ENCODE results near the gene DENND11.

The DENND11 gene

GRCh38 chr7:141709749-141710148 lies 7.8 kb upstream of the DENND11 start:
- no peak for ATAC-seq
- TF ChIP-seq BACH2 (CRISPR knock-in tag; IDR thresholded peaks at IDR 0.05; ENCODE audit: borderline replicate concordance) (no peak), POU6F1 (CRISPR knock-in tag; IDR thresholded peaks at IDR 0.05; ENCODE audit: borderline replicate concordance, low read depth) (no peak), OSR1 (CRISPR knock-in tag; IDR thresholded peaks at IDR 0.05) (no peak), ISL1 (CRISPR knock-in tag; IDR thresholded peaks at IDR 0.05) (no peak), TSHZ2 (CRISPR knock-in tag; IDR thresholded peaks at IDR 0.05) (no peak), ZNF70 (CRISPR knock-in tag; IDR thresholded peaks at IDR 0.05) (no peak), TCF4 (CRISPR knock-in tag; IDR thresholded peaks at IDR 0.05; ENCODE audit: borderline replicate concordance) (no peak), CSDC2 (CRISPR knock-in tag; IDR thresholded peaks at IDR 0.05) (no peak), RARB (CRISPR knock-in tag; IDR thresholded peaks at IDR 0.05) (no peak), PPARA (CRISPR knock-in tag; IDR thresholded peaks at IDR 0.05; ENCODE audit: borderline replicate concordance) (no peak), PATZ1 (CRISPR knock-in tag; IDR thresholded peaks at IDR 0.05; ENCODE audit: borderline replicate concordance) (no peak), ZNF8 (CRISPR knock-in tag; IDR thresholded peaks at IDR 0.05) (no peak), GLIS3 (CRISPR knock-in tag; IDR thresholded peaks at IDR 0.05) (no peak), SNAI2 (CRISPR knock-in tag; IDR thresholded peaks at IDR 0.05) (no peak), TOX (CRISPR knock-in tag; IDR thresholded peaks at IDR 0.05; ENCODE audit: borderline replicate concordance) (no peak)
- TF ChIP-seq, protein P1, sequence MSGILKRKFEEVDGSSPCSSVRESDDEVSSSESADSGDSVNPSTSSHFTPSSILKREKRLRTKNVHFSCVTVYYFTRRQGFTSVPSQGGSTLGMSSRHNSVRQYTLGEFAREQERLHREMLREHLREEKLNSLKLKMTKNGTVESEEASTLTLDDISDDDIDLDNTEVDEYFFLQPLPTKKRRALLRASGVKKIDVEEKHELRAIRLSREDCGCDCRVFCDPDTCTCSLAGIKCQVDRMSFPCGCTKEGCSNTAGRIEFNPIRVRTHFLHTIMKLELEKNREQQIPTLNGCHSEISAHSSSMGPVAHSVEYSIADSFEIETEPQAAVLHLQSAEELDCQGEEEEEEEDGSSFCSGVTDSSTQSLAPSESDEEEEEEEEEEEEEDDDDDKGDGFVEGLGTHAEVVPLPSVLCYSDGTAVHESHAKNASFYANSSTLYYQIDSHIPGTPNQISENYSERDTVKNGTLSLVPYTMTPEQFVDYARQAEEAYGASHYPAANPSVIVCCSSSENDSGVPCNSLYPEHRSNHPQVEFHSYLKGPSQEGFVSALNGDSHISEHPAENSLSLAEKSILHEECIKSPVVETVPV (CRISPR knock-in tag; IDR thresholded peaks at IDR 0.05), result no peak
- TF ChIP-seq, protein P2, sequence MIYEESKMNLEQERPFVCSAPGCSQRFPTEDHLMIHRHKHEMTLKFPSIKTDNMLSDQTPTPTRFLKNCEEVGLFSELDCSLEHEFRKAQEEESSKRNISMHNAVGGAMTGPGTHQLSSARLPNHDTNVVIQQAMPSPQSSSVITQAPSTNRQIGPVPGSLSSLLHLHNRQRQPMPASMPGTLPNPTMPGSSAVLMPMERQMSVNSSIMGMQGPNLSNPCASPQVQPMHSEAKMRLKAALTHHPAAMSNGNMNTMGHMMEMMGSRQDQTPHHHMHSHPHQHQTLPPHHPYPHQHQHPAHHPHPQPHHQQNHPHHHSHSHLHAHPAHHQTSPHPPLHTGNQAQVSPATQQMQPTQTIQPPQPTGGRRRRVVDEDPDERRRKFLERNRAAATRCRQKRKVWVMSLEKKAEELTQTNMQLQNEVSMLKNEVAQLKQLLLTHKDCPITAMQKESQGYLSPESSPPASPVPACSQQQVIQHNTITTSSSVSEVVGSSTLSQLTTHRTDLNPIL (CRISPR knock-in tag; IDR thresholded peaks at IDR 0.05; ENCODE audit: low read depth), result no peak

DNA sequence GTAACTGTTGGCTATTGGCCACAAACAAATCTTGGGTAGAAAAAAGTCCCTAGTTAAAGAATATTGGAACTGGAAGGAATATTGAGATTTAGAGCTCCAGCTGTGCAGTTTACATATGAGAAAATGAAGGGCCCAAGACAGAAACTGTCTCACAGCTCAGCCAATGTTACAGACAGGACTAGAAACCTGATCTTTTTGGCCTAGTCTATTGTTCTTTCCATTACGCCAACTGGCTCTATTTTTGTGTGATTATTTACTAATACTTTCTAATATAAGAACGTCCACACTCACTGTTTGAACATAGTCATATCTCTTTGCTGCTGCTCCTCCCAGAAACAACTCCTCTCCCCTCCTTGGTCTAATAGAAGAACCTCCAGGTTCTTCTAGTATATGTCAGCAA lies 7.4 kb upstream of the DENND11 start:
- no peak for ATAC-seq

GRCh38 chr7:141708351-141708750 lies 6.4 kb upstream of the DENND11 start, which contains the start of gene WEE2:
TSS of gene WEE2 (plus strand) at chr7:141708353. CDS start at chr7:141708759, 406 bp downstream.
- no peak for ATAC-seq
- TF ChIP-seq CSDC2 (CRISPR knock-in tag; IDR thresholded peaks at IDR 0.05), result no peak
- no peak for TF ChIP-seq SNAI2 (CRISPR knock-in tag; IDR thresholded peaks at IDR 0.05)
- TF ChIP-seq TOX (CRISPR knock-in tag; IDR thresholded peaks at IDR 0.05; ENCODE audit: borderline replicate concordance), result no peak
- TF ChIP-seq ZC3H10 (CRISPR knock-in tag; IDR thresholded peaks at IDR 0.05), result no peak
- TF ChIP-seq ESRRG (CRISPR knock-in tag; IDR thresholded peaks at IDR 0.05), result no peak
- TF ChIP-seq PPARA (CRISPR knock-in tag; IDR thresholded peaks at IDR 0.05; ENCODE audit: borderline replicate concordance), result no peak
- no peak for TF ChIP-seq ZNF8 (CRISPR knock-in tag; IDR thresholded peaks at IDR 0.05)
- TF ChIP-seq, protein P1 (CRISPR knock-in tag; IDR thresholded peaks at IDR 0.05), result no peak

More for the DNA sequence above, 7.4 kb upstream of the DENND11 start:
- no peak for TF ChIP-seq SNAI2 (CRISPR knock-in tag; IDR thresholded peaks at IDR 0.05)
- no peak for TF ChIP-seq ZNF70 (CRISPR knock-in tag; IDR thresholded peaks at IDR 0.05)
- no peak for TF ChIP-seq TCF4 (CRISPR knock-in tag; IDR thresholded peaks at IDR 0.05; ENCODE audit: borderline replicate concordance)
- TF ChIP-seq ISL1 (CRISPR knock-in tag; IDR thresholded peaks at IDR 0.05), result no peak
- TF ChIP-seq TOX (CRISPR knock-in tag; IDR thresholded peaks at IDR 0.05; ENCODE audit: borderline replicate concordance), result no peak
- no peak for TF ChIP-seq ESRRG (CRISPR knock-in tag; IDR thresholded peaks at IDR 0.05)
- TF ChIP-seq RARB (CRISPR knock-in tag; IDR thresholded peaks at IDR 0.05), result no peak
